22Rv1 (cell line): Measurements from ENCODE around the gene DLEC1.

Experiments used
- H3K27ac ChIP-seq: fragments of 450-650 bp; 2 replicates; pipeline ENCODE4 v1.5.1; 2017
- CTCF ChIP-seq: fragments of 450-650 bp; IDR thresholded peaks from 2 replicates; pipeline ENCODE4 v1.5.1; 2017; ENCODE audit warnings: mild to moderate bottlenecking
- ZFX ChIP-seq: fragments of 450-650 bp; IDR thresholded peaks from 2 replicates; pipeline ENCODE4 v1.6.1; 2017; ENCODE audit warnings: antibody characterized with exemption, borderline replicate concordance

DLEC1 gene

GRCh38 chr3:38007754-38008090, 31.3 kb upstream of the DLEC1 start:
- TF ChIP-seq ZFX = no peak
- no peak for TF ChIP-seq CTCF
- no peak overlapping the region for H3K27ac ChIP-seq

- TF ChIP-seq CTCF (no peak), ZFX (no peak)
- H3K27ac ChIP-seq = no peak overlapping the region
These were observed 30.8 kb upstream of the DLEC1 start for GRCh38 chr3:38008191-38008701.

- no peak overlapping the region for H3K27ac ChIP-seq
- no peak for TF ChIP-seq CTCF
- TF ChIP-seq ZFX = no peak
These were observed 29.9 kb upstream of the DLEC1 start for GRCh38 chr3:38008971-38009580.

GRCh38 chr3:38009807-38010591, 29.0 kb upstream of the DLEC1 start:
- H3K27ac ChIP-seq = no peak overlapping the region
- TF ChIP-seq ZFX (no peak), CTCF (no peak)

- H3K27ac ChIP-seq = no peak overlapping the region
- TF ChIP-seq ZFX (no peak), CTCF (no peak)
These were observed 27.9 kb upstream of the DLEC1 start for GRCh38 chr3:38011111-38011510.

- TF ChIP-seq ZFX = no peak
- TF ChIP-seq CTCF = no peak
- no peak overlapping the region for H3K27ac ChIP-seq
These were observed 23.5 kb upstream of the DLEC1 start for GRCh38 chr3:38015485-38015884.

- TF ChIP-seq CTCF (no peak), ZFX (no peak)
- H3K27ac ChIP-seq = no peak overlapping the region
These were observed 23.0 kb upstream of the DLEC1 start for GRCh38 chr3:38015984-38016383.
